HG03460 (cell line): ENCODE results near the gene ELMO1.

Experiments
- ATAC-seq: cut with Tn5 transposase; IDR thresholded peaks from one replicate; pipeline ENCODE4 v1.9.1; 2021; ENCODE audit not compliant: unreplicated experiment

The ELMO1 gene

DNA sequence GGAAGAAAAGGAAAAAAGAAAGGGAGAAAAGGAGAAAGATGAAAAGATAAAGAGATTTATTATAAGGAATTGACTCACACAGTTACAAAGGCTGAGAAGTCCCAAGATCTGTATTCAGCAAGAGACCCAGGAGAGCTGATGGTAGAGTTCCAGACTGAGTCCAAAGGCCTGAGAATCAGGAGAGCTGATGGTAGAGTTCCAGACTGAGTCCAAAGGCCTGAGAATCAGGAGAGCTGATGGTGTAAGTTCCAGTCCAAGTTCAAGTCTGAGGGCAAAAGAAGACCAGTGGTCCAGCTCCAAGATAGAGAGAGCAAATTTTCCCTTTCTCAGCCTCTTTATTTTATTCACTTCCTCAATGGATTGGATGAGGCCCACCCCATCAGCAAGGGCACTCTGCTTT, 627.0 kb downstream of the ELMO1 start:
- no peak for ATAC-seq

DNA sequence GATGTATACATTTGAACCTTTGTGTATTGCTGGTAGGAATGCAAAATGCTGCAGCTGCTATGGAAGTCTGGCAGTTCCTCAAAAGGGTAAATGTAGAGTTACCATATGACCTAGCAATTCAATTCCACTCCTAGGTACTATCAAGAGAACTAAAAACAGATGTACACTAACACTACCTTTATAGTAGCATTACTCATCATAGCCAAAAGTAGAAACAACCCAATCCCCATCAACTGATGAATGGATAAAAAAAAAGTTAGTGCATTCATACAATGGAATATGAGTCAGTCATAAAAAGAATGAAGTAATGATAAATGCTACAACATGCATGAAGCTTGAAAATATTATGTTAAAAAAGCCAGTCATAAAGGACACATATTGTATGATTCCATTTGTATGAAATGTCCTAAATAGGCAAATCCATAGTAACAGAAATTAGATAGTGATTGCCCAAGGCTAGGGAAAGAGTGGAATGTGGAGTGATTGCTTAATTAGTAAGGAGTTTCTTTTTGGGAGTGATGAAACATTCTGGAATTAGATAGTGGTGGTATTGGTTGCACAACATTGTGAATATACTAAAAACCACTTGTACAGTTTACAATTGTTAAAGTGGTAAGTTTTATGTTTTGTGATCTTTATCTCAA, 628.0 kb downstream of the ELMO1 start:
- ATAC-seq = no peak

DNA sequence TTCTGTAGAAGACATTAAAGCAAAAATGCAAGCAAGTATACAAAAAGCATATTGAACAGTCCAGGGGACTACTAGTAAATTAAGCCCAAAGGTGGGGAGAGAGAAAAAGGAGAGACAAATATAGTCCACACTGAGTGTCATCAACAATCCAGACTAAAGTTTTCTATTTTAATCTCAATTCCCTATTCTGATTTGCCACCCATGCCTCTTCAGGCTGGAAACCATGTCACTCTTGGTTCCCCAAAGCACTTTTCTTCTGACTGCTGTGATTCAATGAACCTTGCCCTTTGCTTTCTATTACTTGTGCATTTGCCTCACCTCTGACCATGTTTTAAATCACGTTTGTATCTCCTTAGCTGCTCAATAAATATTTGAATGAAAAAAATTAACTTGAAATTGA, 629.0 kb downstream of the ELMO1 start:
- no peak for ATAC-seq

DNA sequence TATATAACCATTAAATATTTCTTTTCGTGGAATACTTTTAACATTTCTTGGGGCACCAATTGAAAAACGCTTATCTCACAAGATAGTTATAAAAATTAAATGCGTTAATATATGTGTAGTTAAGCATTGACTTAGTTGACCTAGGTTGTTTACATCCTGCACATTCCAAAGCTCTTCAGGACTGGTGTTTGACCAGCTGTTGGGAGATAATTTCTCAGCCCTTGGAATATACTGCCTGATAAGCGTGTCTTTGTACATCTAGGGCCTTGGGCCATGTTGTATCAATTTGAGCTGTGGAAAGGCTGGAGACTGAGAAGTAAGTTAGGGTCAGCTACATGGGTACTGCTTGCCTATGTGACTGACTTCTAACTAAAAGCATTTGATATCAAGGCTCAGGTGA, 634.4 kb downstream of the ELMO1 start:
- ATAC-seq = no peak

DNA sequence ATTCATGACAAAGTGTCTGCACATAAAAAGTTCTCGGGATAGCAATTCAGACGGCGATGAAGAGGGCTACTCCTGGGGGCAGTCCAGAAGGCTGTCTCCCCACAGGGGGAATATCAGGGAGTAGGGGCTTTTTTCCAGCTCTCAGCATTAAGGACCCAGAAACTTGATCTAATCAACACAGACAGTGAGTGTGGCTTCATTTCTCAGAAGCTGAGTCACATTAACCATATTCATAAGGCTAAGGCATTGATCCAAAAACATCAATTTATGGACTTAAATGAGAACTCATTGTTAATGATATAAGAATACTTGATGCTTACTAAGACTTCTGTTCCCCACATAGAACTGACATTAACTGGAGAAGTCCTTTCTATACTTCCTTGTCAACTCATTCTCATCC, 636.9 kb downstream of the ELMO1 start:
- no peak for ATAC-seq

DNA sequence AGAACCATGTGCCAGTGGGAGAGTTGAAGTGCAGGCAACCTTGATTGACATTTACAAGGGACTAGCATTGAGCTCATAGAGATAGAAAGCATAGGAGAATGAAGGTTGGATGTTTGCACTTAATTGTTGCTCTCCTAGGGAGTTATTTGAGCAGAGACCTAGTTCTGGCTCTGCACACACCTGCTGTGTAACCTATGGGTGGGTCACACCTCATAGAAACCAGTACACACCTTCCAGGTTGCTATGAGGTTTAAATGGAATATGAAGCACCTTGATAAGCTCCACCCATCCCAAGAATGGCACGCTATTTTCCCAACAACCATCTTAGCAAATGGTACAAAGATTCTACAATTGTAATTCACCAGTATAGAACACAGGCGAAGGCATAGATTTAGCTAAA, 638.2 kb downstream of the ELMO1 start:
- ATAC-seq = no peak

DNA sequence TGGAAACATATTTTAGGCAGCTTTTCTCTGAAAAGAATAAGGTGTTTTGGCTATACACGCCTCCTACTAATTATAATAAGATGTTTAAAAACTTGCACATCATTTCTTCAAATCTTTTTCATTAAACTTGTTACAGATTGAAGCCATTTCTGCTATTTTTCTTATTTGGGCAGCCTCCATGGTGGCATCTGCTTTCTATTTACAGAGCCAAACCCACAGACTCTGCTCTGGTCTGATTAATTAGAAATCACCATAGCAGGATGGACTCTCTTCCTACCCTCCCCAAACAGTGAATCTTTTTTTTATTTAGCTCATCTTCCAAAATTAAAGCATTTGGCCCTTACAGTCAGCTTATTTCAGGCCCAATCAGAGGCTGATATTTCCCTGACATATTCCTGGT, 638.6 kb downstream of the ELMO1 start:
- ATAC-seq = no peak

DNA sequence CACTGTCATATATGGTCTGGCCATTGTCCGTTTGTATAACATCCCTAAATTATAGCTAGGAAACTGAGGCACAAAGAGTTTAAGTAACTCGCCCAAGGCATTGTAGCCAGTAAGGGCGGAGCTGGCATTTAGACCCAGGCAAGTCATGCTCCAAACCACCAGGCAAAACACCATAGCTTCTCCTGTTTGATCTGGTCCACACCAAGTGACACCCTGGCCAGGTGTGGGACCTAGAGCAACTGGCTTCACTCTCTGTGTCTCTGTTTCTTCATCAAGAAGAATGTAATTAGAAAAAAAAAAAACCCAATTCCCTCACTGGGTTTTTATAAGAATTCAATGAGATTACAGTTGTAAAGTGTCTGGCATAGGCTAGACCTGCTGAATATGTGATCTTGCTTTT, 639.2 kb downstream of the ELMO1 start:
- ATAC-seq = no peak

DNA sequence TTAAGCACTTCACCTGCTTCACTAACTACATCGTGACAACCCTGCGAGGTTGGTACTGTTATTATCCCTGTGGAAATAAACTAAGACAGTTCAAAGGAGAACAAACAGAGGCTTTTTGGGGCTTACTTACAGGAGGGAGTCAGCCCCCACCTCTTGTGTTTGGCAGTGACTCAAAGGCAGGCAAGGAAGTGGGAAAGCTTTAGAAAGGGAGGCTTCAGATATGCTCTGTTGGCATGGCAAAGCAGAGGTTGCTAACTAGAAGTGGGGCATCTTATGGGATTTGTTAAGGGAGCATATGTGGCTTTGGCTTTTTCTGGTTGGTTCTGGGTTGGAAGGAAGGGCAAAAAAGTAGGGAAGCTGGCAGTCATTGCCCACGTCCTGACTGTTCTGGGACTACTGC, 639.6 kb downstream of the ELMO1 start:
- no peak for ATAC-seq

DNA sequence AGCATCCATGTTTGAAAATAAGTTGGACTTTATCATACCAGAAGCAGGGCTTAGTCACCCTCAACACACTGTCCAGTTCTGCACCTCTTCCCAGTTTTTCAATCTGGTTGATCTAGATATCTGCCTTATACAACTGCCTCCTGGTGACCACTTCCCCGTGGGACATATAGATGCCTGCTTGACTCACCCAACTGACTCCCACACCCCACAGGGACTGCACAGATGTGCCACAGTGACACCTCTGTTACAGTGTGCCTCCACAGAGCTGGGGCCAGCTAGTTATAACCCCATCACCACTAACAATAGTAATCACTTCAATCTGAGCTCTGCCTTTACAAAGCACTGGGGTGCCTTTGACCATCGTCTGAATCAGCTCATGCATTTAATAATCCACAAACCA, 641.8 kb downstream of the ELMO1 start:
- ATAC-seq = no peak
